CMK (cell line): ENCODE results near the gene MXRA8.

Source experiments
- DNase-seq: peaks from one replicate; pipeline ENCODE4 v3.0.0-alpha.2; 2010; ENCODE audit warnings: low read depth

The MXRA8 gene

DNA sequence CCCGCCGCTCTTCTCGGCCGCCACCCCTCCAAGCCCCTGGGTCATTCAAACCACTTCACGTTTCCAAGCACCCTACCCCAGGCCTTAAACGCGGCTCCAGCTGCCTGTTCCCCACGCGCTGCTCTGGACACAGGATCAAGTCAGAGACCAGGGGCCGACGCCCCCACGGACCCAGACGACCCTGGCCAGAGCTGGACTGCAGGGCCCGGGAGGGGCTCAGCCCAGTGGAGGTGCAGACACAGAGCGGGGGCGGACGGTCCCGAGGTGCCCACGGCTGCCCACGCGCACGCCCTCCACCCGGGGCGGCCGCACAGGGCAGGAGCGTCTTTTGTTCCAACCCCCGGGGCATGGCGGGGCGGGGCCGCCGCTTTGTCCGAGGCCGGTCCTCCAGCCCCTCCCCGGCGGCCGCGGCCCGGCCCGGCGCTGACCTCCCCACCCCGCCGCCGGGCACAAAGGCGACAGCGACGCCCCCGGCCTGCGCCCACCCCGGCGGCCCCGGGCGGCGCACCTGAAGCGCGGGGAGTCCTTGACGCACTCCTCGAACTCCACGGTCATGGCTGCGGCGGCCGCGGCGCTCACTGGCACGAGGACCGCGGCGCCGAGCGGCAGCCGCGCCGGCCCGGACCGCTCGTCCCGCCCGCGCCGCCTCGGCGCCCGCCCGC lies 51.0 kb downstream of the MXRA8 start:
- no peak for DNase-seq

DNA sequence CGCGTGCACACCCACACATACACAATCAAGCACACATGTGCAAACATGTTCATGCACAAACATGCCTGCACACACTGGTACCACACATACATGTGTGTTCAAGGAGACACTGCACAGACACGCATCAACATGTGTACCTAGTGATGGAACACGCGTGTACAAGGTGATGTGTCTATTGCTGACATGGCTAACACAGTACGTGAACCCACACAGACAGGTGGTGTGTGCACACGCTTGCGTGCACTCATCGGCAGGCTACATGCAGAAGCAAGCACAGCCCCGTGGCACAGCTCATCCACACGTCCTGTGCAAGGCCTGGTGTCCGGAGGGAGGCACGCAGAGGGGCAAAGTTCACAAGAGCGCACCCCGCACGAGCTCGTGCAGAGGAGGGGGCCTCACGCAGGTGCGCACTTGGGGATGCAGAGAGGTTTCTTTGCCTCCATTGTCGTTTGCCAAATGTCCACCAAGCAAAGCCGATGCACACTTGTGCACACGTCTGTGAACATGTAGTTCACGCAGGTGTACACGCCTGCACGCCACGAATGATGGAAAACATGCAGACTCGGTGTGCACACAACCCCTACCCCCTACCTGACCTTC lies 51.6 kb downstream of the MXRA8 start:
- no peak for DNase-seq

DNA sequence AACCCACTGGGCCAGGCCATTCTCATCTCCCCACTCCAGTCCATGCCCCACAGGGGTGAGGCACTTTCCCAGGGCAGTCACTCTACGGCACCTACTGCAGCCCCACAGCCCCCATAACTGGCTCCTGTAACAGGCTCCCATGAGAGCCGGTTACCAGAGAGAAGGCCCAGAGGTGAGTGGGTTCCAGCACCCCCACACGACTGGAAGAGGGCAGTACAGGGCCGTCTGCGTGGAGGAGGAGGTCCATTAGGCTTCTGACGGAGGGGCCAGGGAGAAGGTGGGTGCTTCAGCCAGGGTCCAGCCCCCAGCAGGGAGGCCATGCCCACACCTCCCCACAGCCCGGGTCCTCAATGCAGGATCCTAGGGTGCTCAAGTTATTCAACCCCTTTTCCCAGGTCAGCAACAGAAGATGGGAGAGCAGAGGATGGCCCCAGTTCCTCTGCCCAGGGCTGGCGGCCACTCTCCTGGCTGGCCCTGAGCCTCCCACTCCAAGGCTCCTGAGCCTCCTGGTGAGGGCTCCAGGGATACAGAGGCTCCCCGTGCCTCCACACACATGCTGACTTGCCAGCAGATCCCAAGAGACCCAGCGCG lies 52.2 kb downstream of the MXRA8 start:
- no peak for DNase-seq

DNA sequence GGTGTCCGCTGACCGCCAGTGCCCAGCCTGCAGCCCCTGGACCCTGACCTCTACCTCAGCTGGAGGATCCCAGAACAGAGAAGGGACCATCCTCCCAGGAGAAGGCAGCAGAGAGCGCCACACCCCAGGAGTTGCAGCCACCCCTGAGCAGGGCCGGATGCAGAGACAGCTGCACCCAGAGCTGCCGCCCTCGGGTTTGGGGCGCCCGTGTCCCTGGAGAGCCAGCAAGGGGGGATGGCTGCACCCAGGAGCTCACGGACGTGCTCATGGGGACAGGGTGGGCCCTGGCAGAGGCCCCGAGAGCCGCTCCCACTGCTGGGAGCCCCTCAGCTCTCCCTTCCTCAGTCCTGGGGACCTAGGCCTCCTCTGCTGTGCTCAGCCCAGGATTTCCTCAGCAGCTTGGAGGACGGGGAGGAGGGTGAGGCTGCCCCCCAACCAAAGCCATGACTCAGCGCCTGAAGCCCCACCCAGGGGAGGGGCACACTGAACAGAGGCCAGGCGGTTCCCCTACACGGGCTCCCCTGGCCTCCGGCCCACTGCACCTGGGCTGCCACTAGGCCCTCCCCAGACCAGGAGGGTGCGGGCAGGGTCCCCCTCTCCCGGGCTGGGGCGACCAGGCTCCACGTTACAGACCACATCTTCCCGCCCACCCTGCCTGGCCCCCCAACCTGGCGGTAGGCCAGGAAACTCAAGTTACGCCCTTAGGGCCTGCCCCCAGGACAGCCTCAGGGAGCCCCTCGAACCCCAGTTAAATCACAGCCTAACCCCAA lies 52.9 kb downstream of the MXRA8 start:
- DNase-seq, result no peak

DNA sequence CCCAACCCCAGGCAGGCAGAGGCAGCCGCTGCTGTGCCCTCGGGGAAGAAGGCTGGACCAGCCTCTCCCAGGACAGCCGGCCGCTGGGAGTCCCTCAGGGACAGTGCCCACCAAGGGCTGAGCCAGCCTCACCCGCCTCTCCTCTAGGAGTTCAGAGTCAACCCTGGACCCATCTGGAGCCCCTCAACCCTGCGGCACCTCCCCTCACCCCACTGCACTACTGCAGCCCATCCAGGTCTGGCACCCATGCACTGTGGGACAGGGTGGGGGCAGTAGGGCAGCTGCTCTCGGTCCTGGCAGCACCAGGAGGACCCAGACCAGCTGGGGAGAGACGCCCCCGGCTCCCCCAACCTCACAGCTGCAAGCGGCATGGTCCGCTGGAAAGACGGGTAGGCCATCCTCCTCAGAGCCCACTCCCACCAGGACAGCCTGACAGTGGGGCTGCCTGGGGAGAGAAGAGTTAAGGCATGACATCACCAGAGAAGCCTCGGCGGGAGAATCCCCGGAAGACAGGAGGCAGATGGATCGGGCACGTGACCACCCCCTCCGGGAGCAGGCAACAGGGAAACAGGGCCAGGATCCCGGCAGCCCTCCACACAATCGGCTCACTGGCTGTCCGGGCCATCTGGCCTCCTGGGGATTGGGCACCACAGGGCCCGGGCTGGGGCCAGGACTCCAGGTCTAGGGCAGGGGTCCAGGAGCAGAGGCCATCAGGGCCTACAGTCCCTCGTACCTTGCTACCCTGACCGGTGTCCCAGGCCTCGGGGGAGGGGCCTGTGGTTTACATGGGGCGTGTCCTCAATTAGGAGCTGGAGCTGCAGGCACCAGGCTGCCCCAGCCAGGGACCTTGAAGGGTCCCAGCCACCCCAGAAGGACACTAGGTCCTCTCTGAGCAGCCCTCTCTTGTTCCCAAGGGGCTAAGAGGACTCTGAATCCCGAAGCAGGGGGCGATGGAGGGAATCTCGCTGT lies 53.7 kb downstream of the MXRA8 start:
- no peak for DNase-seq

DNA sequence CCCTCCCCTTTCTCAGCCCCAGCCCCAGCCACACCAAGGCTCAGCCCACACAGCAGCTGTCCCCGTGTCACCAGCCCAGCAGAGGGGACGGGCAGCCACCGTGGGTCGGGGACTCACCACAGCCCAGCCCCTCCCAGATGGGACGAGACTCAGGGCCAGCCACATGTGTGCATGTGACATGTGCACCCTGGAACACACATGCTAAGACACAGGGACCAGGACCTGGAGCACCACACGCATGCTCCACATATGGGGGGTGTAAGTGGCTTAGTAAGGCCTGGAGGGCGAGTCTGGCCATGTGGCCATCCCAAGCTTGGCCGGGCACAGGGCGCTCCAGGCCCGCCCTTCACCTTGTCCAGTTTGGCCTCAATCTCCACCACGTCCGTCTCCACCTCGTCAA lies 54.6 kb downstream of the MXRA8 start:
- DNase-seq, result no peak

DNA sequence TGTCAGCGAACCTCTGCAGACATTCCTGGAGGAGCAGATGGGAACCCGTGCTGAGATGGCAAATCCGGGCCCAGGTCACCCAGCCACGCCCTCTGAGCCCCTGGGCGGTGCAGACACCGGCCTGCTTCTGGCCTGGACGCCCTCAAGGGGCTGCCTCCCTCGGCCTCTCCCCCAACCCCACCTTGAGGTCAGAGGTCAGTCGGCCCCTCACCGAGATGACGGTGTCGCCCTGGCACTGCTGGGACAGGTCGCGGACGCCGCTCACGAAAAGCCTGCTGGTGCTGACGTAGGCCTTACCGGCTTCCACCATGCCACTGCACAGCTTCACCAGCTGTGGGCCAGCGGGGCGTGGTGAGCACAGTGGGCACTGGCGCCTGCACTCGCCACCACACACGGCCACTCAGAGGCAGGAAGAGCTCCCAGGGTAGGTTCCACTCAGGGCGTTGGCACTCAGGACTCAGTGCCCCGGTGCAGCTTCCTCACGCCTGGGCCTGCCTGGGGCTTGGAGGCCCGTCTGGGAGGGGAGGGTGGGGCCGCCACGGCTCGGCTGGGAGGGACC lies 55.3 kb downstream of the MXRA8 start:
- no peak for DNase-seq
